MM.1S (cell line): Measurements from ENCODE around the gene ERAL1.

ENCODE experiments used
- DNase-seq: peaks from one replicate; pipeline ENCODE4 v3.0.0-alpha.2; 2015
- H2AFZ ChIP-seq: fragments of 300-600 bp; sonication (generic); 2 replicates; pipeline ENCODE4 v1.6.0; 2016; ENCODE audit warnings: antibody characterized with exemption, low read length
- H3F3A ChIP-seq: fragments of 300-600 bp; sonication (generic); 2 replicates; pipeline ENCODE4 v1.6.1; 2016; ENCODE audit warnings: mild to moderate bottlenecking, antibody characterized with exemption, low read length, moderate library complexity, mixed read lengths; ENCODE audit not compliant: insufficient read depth
- H3K27ac ChIP-seq: fragments of 300-600 bp; sonication (generic); 2 replicates; pipeline ENCODE4 v1.5.1; 2016; ENCODE audit warnings: mild to moderate bottlenecking, low read length
- H3K27me3 ChIP-seq: fragments of 300-600 bp; sonication (generic); replicated peaks from 2 replicates; pipeline ENCODE4 v1.6.0; 2016; ENCODE audit warnings: low read length; ENCODE audit not compliant: insufficient read depth
- H3K36me3 ChIP-seq: fragments of 300-600 bp; sonication (generic); replicated peaks from 2 replicates; pipeline ENCODE4 v1.6.1; 2016; ENCODE audit warnings: mild to moderate bottlenecking, low read length, mixed read lengths; ENCODE audit not compliant: insufficient read depth
- H3K4me1 ChIP-seq: fragments of 300-600 bp; sonication (generic); 2 replicates; pipeline ENCODE4 v1.6.1; 2016; ENCODE audit warnings: low read length, mixed read lengths
- H3K4me2 ChIP-seq: fragments of 300-600 bp; sonication (generic); 2 replicates; pipeline ENCODE4 v1.6.0; 2016; ENCODE audit warnings: low read depth, low read length
- H3K4me3 ChIP-seq: fragments of 300-600 bp; sonication (generic); 2 replicates; pipeline ENCODE4 v1.5.1; 2016; ENCODE audit warnings: low read length, mixed read lengths
- H3K79me2 ChIP-seq: fragments of 300-600 bp; sonication (generic); 2 replicates; pipeline ENCODE4 v1.6.1; 2016; ENCODE audit warnings: mixed run types, low read length, mixed read lengths
- H3K9ac ChIP-seq: fragments of 300-600 bp; sonication (generic); 2 replicates; pipeline ENCODE4 v1.6.1; 2016; ENCODE audit warnings: low read length, mixed read lengths
- H3K9me2 ChIP-seq: fragments of 300-600 bp; sonication (generic); replicated peaks from 2 replicates; pipeline ENCODE4 v1.6.1; 2016; ENCODE audit warnings: mild to moderate bottlenecking, low read length, mixed read lengths; ENCODE audit not compliant: insufficient read depth
- H3K9me3 ChIP-seq: fragments of 300-600 bp; sonication (generic); replicated peaks from 2 replicates; pipeline ENCODE4 v1.6.1; 2016; ENCODE audit warnings: mild to moderate bottlenecking, low read length, mixed read lengths; ENCODE audit not compliant: insufficient read depth
- H4K20me1 ChIP-seq: fragments of 300-600 bp; sonication (generic); 2 replicates; pipeline ENCODE4 v1.6.1; 2016; ENCODE audit warnings: mild to moderate bottlenecking, low read length, moderate library complexity, mixed read lengths; ENCODE audit not compliant: insufficient read depth
- CTCF ChIP-seq: fragments of 300-600 bp; sonication (generic); IDR thresholded peaks from 2 replicates; pipeline ENCODE4 v1.5.1; 2016; ENCODE audit warnings: antibody characterized with exemption, low read length, mixed read lengths
- EZH2 ChIP-seq: fragments of 300-600 bp; sonication (generic); optimal IDR thresholded peaks from 2 replicates; pipeline ENCODE3; 2017; ENCODE audit warnings: low read depth, mild to moderate bottlenecking, antibody characterized with exemption, low read length, mixed read lengths
- EZH2phosphoT487 ChIP-seq: fragments of 300-600 bp; sonication (generic); IDR thresholded peaks from 2 replicates; pipeline ENCODE4 v1.6.1; 2018; ENCODE audit warnings: antibody characterized with exemption, low read length

ERAL1 gene

DNA sequence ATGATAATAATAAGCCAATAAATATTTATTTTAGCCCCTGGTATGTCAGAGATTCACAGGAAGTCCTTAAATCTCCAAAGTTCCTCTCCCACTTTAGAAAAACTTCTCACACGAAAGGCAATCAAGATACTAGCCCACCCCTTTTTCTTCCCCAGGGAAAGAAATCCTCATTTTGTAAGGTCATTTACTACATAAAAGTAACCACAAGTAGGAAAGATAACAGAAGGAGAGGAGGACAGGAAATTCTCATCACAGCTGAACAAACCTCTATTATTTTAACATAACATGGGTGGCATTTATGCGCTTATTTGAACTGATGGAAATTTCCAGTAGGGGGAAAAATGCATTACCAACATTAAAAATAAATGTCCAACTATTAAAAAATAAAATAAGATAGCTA is 15.6 kb upstream of the ERAL1 start:
- no peaks in the 10 kb centered on the region for H3F3A ChIP-seq
- H3K4me3 ChIP-seq: no peak overlapping the region
- H3K27ac ChIP-seq: no peak overlapping the region
- no peaks in the 10 kb centered on the region for H3K4me1 ChIP-seq
- H3K36me3 ChIP-seq: no peaks in the 10 kb centered on the region
- H3K79me2 ChIP-seq: peaks cover 56% of the 10 kb centered on the region
- H3K9me3 ChIP-seq: no peaks in the 10 kb centered on the region
- H3K4me2 ChIP-seq: no peak overlapping the region
- H3K9me2 ChIP-seq: no peaks in the 10 kb centered on the region
- H2AFZ ChIP-seq: no peak overlapping the region
- H3K9ac ChIP-seq: no peak overlapping the region
- TF ChIP-seq EZH2phosphoT487 (no peak), CTCF (no peak), EZH2 (no peak)
- no peaks in the 10 kb centered on the region; the same call in 1 of the 2 replicates for H4K20me1 ChIP-seq
- no peaks in the 10 kb centered on the region for H3K27me3 ChIP-seq
- DNase-seq: no peak

GRCh38 chr17:28841901-28842281 is 12.9 kb upstream of the ERAL1 start:
- Histone ChIP-seq H4K20me1 (no peaks in the 10 kb centered on the region; the same call in 1 of the 2 replicates), H3K9me2 (no peaks in the 10 kb centered on the region), H3K79me2 (peaks cover 44% of the 10 kb centered on the region), H3K9me3 (no peaks in the 10 kb centered on the region), H3K4me2 (peak overlapping the region; percentile 98), H3K27ac (no peak overlapping the region), H3K4me3 (peak overlapping the region; percentile 91), H3K36me3 (no peaks in the 10 kb centered on the region), H3F3A (no peaks in the 10 kb centered on the region), H3K9ac (peak overlapping the region; percentile 77), H3K27me3 (no peaks in the 10 kb centered on the region), H3K4me1 (no peaks in the 10 kb centered on the region), H2AFZ (peak overlapping the region; percentile 100)
- TF ChIP-seq CTCF: no peak
- no peak for TF ChIP-seq EZH2
- no peak for TF ChIP-seq EZH2phosphoT487
- DNase-seq: peak; percentile 7

GRCh38 chr17:28842282-28843012 is 12.4 kb upstream of the ERAL1 start, which contains the start of gene FAM222B:
Gene FAM222B (minus strand): TSS chr17:28842790. CDS start chr17:28766667, 76,123 bp downstream.
- no peaks in the 10 kb centered on the region for H3K36me3 ChIP-seq
- peak; percentile 91 for DNase-seq
- H2AFZ ChIP-seq: peak within 1 kb of the TSS; percentile 100
- peak within 1 kb of the TSS; percentile 77 for H3K9ac ChIP-seq
- H3K27ac ChIP-seq: no peak within 1 kb of the TSS
- peak within 1 kb of the TSS; percentile 91 for H3K4me3 ChIP-seq
- H3K27me3 ChIP-seq: no peaks in the 10 kb centered on the region
- no peaks in the 10 kb centered on the region for H3K9me2 ChIP-seq
- peak within 1 kb of the TSS; percentile 98 for H3K4me2 ChIP-seq
- TF ChIP-seq EZH2: no peak
- no peak for TF ChIP-seq EZH2phosphoT487
- TF ChIP-seq CTCF: no peak
- H3K4me1 ChIP-seq: no peaks in the 10 kb centered on the region
- no peaks in the 10 kb centered on the region; the same call in 1 of the 2 replicates for H4K20me1 ChIP-seq
- no peaks in the 10 kb centered on the region for H3F3A ChIP-seq
- peaks cover 42% of the 10 kb centered on the region for H3K79me2 ChIP-seq
- H3K9me3 ChIP-seq: no peaks in the 10 kb centered on the region
